HepG2 (cell line): ENCODE measurements around the gene KHK. TPM values are rescaled to one million over a fixed set of nuclear protein-coding genes. Genes with fewer than 3 reads are reported as not detected.

Source experiments
- ATAC-seq: fragments of 200-7000 bp; cut with Tn5 transposase; 3 replicates; pipeline ENCODE4 v1.9.1; 2020; ENCODE audit warnings: mild to moderate bottlenecking, moderate library complexity
- BruUV-seq: library from RNA; stranded (reverse); fragments of 400-500 nt; replicated peaks from 2 replicates; lab custom pipeline; 2021; lab: Mats Ljungman, UMichigan
- CTCF ChIA-PET: fragments of 300-600 bp; formaldehyde crosslinking; extraction: SDS; loops from one replicate; lab custom pipeline; 2021; ENCODE audit warnings: low total read pairs, inconsistent platforms, low intra/inter-chr PET ratio; lab: Yijun Ruan, JAX
- POLR2A ChIA-PET: fragments of 350-600 bp; sonication (Branson Sonifier 250); formaldehyde crosslinking; loops from one replicate; lab custom pipeline; 2020; ENCODE audit warnings: antibody characterized with exemption, inconsistent platforms; lab: Yijun Ruan, JAX
- DNase-seq: peaks from one replicate; pipeline ENCODE4 v3.0.0-alpha.2; 2015; ENCODE audit warnings: low spot score
- FAIRE-seq: peaks from 3 replicates; lab custom pipeline; 2011; peaks lifted over from hg19 to GRCh38; lab: Jason Lieb, UNC
- H2AFZ ChIP-seq: one replicate; pipeline ENCODE4 v1.6.1; 2011; ENCODE audit warnings: low read length, inconsistent platforms
- H3K27ac ChIP-seq: fragments of 300-600 bp; 3 replicates; pipeline ENCODE4 v1.8.0; 2011; ENCODE audit warnings: mixed run types, mild to moderate bottlenecking, mixed read lengths, low read length, inconsistent platforms; ENCODE audit not compliant: insufficient read depth; ENCODE audit errors: extremely low read length
- H3K27me3 ChIP-seq, 2 experiments: fragments of 200-600 bp in 1 of 2; 2 replicates in 1 of 2; 3 replicates in 1 of 2; pipeline versions ENCODE4 v1.6.0 to v1.8.0; 2011; ENCODE audit warnings: low read length in 2 of 2, mild to moderate bottlenecking in 2 of 2, moderate library complexity in 2 of 2, inconsistent platforms in 1 of 2; ENCODE audit not compliant: insufficient read depth in 2 of 2, control insufficient read depth in 1 of 2
- H3K36me3 ChIP-seq, 2 experiments: fragments of 200-600 bp in 1 of 2; replicated peaks in 1 of 2; 2 replicates in 1 of 2; 3 replicates in 1 of 2; pipeline versions ENCODE4 v1.5.1 to v1.8.0; 2011; ENCODE audit warnings: low read length in 2 of 2, inconsistent platforms in 1 of 2; ENCODE audit not compliant: insufficient read depth in 2 of 2, control insufficient read depth in 1 of 2
- H3K4me1 ChIP-seq: 2 replicates; pipeline ENCODE4 v1.5.1; 2012; ENCODE audit warnings: low read length, inconsistent platforms; ENCODE audit not compliant: insufficient read depth
- H3K4me2 ChIP-seq: 2 replicates; pipeline ENCODE4 v1.6.0; 2011; ENCODE audit warnings: low read depth, low read length, inconsistent platforms
- H3K4me3 ChIP-seq, 3 experiments: fragments of 200-600 bp in 1 of 3; sonication (generic), shearing (Covaris generic) in 1 of 3; replicated peaks in 1 of 3; 2 replicates each; pipeline ENCODE4 v1.5.1; 2011 to 2016; ENCODE audit warnings: low read length in 3 of 3, inconsistent platforms in 2 of 3, low read depth in 2 of 3, mild to moderate bottlenecking in 2 of 3, control low read depth in 1 of 3, mixed read lengths in 1 of 3; ENCODE audit not compliant: insufficient read depth in 1 of 3
- H3K79me2 ChIP-seq: one replicate; pipeline ENCODE4 v1.6.1; 2011; ENCODE audit warnings: low read length, inconsistent platforms; ENCODE audit not compliant: insufficient read depth
- H3K9ac ChIP-seq: 2 replicates; pipeline ENCODE4 v1.6.0; 2011; ENCODE audit warnings: mild to moderate bottlenecking, low read depth, low read length, inconsistent platforms; ENCODE audit not compliant: insufficient read depth
- H3K9me3 ChIP-seq: 2 replicates; pipeline ENCODE4 v1.5.1; 2012; ENCODE audit warnings: mild to moderate bottlenecking, low read length
- H4K20me1 ChIP-seq: 2 replicates; pipeline ENCODE4 v1.6.0; 2011; ENCODE audit warnings: inconsistent platforms, mild to moderate bottlenecking, low read length, moderate library complexity; ENCODE audit not compliant: insufficient read depth
- ISL2 ChIP-seq: sonication (generic); formaldehyde crosslinking; IDR thresholded peaks from 2 replicates; pipeline ENCODE4 v1.5.0; 2020; ENCODE audit warnings: missing genetic modification reagents
- KDM2A ChIP-seq: sonication (generic); formaldehyde crosslinking; IDR thresholded peaks from 2 replicates; pipeline ENCODE4 v1.4.0; 2020; ENCODE audit warnings: low read depth, missing genetic modification reagents, borderline replicate concordance
- POLR2G ChIP-seq: fragments of 200-400 bp; formaldehyde crosslinking; IDR thresholded peaks from 2 replicates; pipeline ENCODE4 v1.6.1; 2018; ENCODE audit warnings: mild to moderate bottlenecking, low read depth, low read length, moderate library complexity
- STAG1 ChIP-seq: sonication (generic); formaldehyde crosslinking; IDR thresholded peaks from 2 replicates; pipeline ENCODE4 v1.4.0; 2020; ENCODE audit warnings: missing genetic modification reagents
- ZNF224 ChIP-seq: sonication (generic); formaldehyde crosslinking; IDR thresholded peaks from 2 replicates; pipeline ENCODE4 v1.5.0; 2020; ENCODE audit warnings: mild to moderate bottlenecking, missing genetic modification reagents
- ZSCAN31 ChIP-seq: sonication (generic); formaldehyde crosslinking; IDR thresholded peaks from 2 replicates; pipeline ENCODE4 v1.5.0; 2020; ENCODE audit warnings: low read depth, mild to moderate bottlenecking, missing genetic modification reagents
- WGBS: methylation state at CpG from one replicate; pipeline ENCODE4 v1.1.6; 2017; ENCODE audit warnings: low lambda C conversion rate; 5-methylcytosine and 5-hydroxymethylcytosine counted together
- in situ Hi-C: cut with HindIII; loops from 2 replicates; pipeline ENCODE4 v1.10.0; 2017; ENCODE audit warnings: low pct_unique_long_range_greater_than_20kb; ENCODE audit not compliant: extremely low pct_ligation_motif_present
- intact Hi-C: fragments of 100-400 bp; cut with micrococcal nuclease; formaldehyde crosslinking; loops from one replicate; pipeline ENCODE4 v1.10.0; 2022; ENCODE audit not compliant: unreplicated experiment
- polyA plus RNA-seq, 8 experiments: library from polyadenylated mRNA; depleted of rRNA in 3 of 8; stranded (reverse) in 7 of 8; unstranded in 1 of 8; fragments of >200 nt; fragmentation: Illumina TruSeq in 4 of 8; extraction: Trizol in 4 of 8; gene quantifications; 2 replicates each; pipeline versions ENCODE4 v1.2.1 to v1.2.3, GENCODE V29; 2011 to 2016; ENCODE audit warnings: low read depth in 4 of 8, missing spikeins in 1 of 8, mixed read lengths in 1 of 8; ENCODE audit not compliant: insufficient read depth in 1 of 8
- total RNA-seq, 5 experiments: library from RNA; depleted of rRNA; stranded (reverse); fragments of >200 nt; fragmentation: Illumina TruSeq; extraction: Trizol; gene quantifications; 2 replicates each; pipeline ENCODE4 v1.2.3, GENCODE V29; 2016; ENCODE audit warnings: low read depth in 1 of 5
- TF ChIP-seq, protein P1 (sequence below): sonication (generic); formaldehyde crosslinking; IDR thresholded peaks from 2 replicates; pipeline ENCODE4 v1.5.0; 2020; ENCODE audit warnings: mild to moderate bottlenecking, missing genetic modification reagents, moderate library complexity
- TF ChIP-seq, protein P2 (sequence below): sonication (generic); formaldehyde crosslinking; IDR thresholded peaks from 2 replicates; pipeline ENCODE4 v1.4.0; 2020; ENCODE audit warnings: missing genetic modification reagents

KHK gene
- total and polyA plus RNA-seq, 2 of the 13 experiments (the other 11 are each of a cell fraction or from before 2014, with no cell fraction given), result 40.9 to 99.2 TPM

DNA sequence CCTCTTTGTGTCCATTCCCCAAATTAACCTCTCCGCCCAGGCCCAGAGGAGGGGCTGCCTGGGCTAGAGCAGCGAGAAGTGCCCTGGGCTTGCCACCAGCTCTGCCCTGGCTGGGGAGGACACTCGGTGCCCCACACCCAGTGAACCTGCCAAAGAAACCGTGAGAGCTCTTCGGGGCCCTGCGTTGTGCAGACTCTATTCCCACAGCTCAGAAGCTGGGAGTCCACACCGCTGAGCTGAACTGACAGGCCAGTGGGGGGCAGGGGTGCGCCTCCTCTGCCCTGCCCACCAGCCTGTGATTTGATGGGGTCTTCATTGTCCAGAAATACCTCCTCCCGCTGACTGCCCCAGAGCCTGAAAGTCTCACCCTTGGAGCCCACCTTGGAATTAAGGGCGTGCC, 13.5 kb downstream of the KHK start:
- H3K9me3 ChIP-seq, result no peaks in the 10 kb centered on the region
- intact Hi-C loops (no loop called here), in situ Hi-C loops (no loop called here)
- H2AFZ ChIP-seq, result no peak overlapping the region
- no peak overlapping the region for H3K27ac ChIP-seq
- H3K27me3 ChIP-seq, result no peaks in the 10 kb centered on the region
- H3K36me3 ChIP-seq, result peaks cover 4 to 33% of the 10 kb centered on the region in 2 experiments
- ChIA-PET POLR2A (no interaction called here), CTCF (interaction anchor here (3.3 kb wide), 1 partner anchor 92 kb away, joined by 43 read pairs; no protein-coding TSS in a partner anchor)
- no TSS peak for BruUV-seq
- FAIRE-seq (no peak), ATAC-seq (no peak), DNase-seq (no peak)
- no peaks in the 10 kb centered on the region for H4K20me1 ChIP-seq
- WGBS, result 94% methylated on average over 10 of the region's 10 CpGs
- no peak overlapping the region for H3K4me2 ChIP-seq
- H3K4me3 ChIP-seq, result no peak overlapping the region
- peaks cover 21% of the 10 kb centered on the region for H3K4me1 ChIP-seq
- H3K9ac ChIP-seq, result no peak overlapping the region
- peaks cover 3% of the 10 kb centered on the region for H3K79me2 ChIP-seq
- no peak for TF ChIP-seq ZNF224
- 0 out of 2 replicates have a peak, but pooled peaks have one; percentile 22 for TF ChIP-seq STAG1 (CRISPR knock-in tag)
- no peak for TF ChIP-seq ISL2
- no peak for TF ChIP-seq ZSCAN31 (CRISPR knock-in tag)
- TF ChIP-seq, protein P1, sequence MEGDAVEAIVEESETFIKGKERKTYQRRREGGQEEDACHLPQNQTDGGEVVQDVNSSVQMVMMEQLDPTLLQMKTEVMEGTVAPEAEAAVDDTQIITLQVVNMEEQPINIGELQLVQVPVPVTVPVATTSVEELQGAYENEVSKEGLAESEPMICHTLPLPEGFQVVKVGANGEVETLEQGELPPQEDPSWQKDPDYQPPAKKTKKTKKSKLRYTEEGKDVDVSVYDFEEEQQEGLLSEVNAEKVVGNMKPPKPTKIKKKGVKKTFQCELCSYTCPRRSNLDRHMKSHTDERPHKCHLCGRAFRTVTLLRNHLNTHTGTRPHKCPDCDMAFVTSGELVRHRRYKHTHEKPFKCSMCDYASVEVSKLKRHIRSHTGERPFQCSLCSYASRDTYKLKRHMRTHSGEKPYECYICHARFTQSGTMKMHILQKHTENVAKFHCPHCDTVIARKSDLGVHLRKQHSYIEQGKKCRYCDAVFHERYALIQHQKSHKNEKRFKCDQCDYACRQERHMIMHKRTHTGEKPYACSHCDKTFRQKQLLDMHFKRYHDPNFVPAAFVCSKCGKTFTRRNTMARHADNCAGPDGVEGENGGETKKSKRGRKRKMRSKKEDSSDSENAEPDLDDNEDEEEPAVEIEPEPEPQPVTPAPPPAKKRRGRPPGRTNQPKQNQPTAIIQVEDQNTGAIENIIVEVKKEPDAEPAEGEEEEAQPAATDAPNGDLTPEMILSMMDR, result peak; percentile 41
- 0 out of 2 replicates have a peak, but pooled peaks have one; percentile 43 for TF ChIP-seq POLR2G
- 0 out of 2 replicates have a peak, but pooled peaks have one; percentile 24 for TF ChIP-seq KDM2A
- TF ChIP-seq, protein P2, sequence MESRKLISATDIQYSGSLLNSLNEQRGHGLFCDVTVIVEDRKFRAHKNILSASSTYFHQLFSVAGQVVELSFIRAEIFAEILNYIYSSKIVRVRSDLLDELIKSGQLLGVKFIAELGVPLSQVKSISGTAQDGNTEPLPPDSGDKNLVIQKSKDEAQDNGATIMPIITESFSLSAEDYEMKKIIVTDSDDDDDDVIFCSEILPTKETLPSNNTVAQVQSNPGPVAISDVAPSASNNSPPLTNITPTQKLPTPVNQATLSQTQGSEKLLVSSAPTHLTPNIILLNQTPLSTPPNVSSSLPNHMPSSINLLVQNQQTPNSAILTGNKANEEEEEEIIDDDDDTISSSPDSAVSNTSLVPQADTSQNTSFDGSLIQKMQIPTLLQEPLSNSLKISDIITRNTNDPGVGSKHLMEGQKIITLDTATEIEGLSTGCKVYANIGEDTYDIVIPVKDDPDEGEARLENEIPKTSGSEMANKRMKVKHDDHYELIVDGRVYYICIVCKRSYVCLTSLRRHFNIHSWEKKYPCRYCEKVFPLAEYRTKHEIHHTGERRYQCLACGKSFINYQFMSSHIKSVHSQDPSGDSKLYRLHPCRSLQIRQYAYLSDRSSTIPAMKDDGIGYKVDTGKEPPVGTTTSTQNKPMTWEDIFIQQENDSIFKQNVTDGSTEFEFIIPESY (CRISPR knock-in tag), result peak; percentile 54
